NCI-H2107 treated with DMSO at 0.1 percent for 48 hours (cell line): Measurements from ENCODE around the gene RPL23.

Source experiments
- DNase-seq: peaks from one replicate; lab custom pipeline; 2025; ENCODE audit not compliant: unreplicated experiment; lab: John Stamatoyannopoulos, UW

The RPL23 gene

GRCh38 chr17:38853292-38854219, at the start of gene RPL23:
RPL23 (minus strand) TSS chr17:38853721; CDS start chr17:38853710, 11 bp downstream.
- DNase-seq = peak; percentile 97

GRCh38 chr17:38900978-38901656, 47.6 kb upstream of the RPL23 start:
- DNase-seq = no peak

GRCh38 chr17:38899421-38899820, 45.9 kb upstream of the RPL23 start:
- no peak for DNase-seq

- DNase-seq = no peak
Observed at GRCh38 chr17:38898812-38899348, 45.4 kb upstream of the RPL23 start.

GRCh38 chr17:38898291-38898679, 44.8 kb upstream of the RPL23 start:
- DNase-seq = no peak

- DNase-seq = no peak
Observed at GRCh38 chr17:38897671-38898290, 44.3 kb upstream of the RPL23 start.

- DNase-seq = no peak
Observed at GRCh38 chr17:38897176-38897575, 43.7 kb upstream of the RPL23 start.

GRCh38 chr17:38896346-38896954, 42.9 kb upstream of the RPL23 start:
- no peak for DNase-seq

- no peak for DNase-seq
Observed at GRCh38 chr17:38894276-38894675, 40.8 kb upstream of the RPL23 start.

GRCh38 chr17:38893607-38894006, 40.1 kb upstream of the RPL23 start:
- no peak for DNase-seq

GRCh38 chr17:38893113-38893512, 39.6 kb upstream of the RPL23 start:
- no peak for DNase-seq

GRCh38 chr17:38892620-38893019, 39.1 kb upstream of the RPL23 start:
- no peak for DNase-seq

- DNase-seq = no peak
Observed at GRCh38 chr17:38892083-38892482, 38.6 kb upstream of the RPL23 start.

- DNase-seq = no peak
Observed at GRCh38 chr17:38891441-38891840, 37.9 kb upstream of the RPL23 start.

GRCh38 chr17:38890410-38890746, 36.9 kb upstream of the RPL23 start:
- no peak for DNase-seq

- no peak for DNase-seq
Observed at GRCh38 chr17:38889745-38890409, 36.4 kb upstream of the RPL23 start.

- no peak for DNase-seq
Observed at GRCh38 chr17:38888842-38889241, 35.3 kb upstream of the RPL23 start.

GRCh38 chr17:38886643-38887010, 33.1 kb upstream of the RPL23 start:
- DNase-seq = no peak

- DNase-seq = no peak
Observed at GRCh38 chr17:38885728-38886642, 32.5 kb upstream of the RPL23 start.
